SW 1271 (cell line): ENCODE results near the gene POU2AF2.
A peak's percentile ranks its signal among the peaks of the same experiment; 100 is the strongest.
"Not testable (repeated sequence)": the region's sequence is repeated elsewhere in the genome, so short reads cannot be mapped to it uniquely, and the experiment has no call there.

Source experiments
- DNase-seq, 2 experiments: peaks; one replicate each; lab custom pipeline; 2025; lab: John Stamatoyannopoulos, UW

POU2AF2 gene

GRCh38 chr11:111245425-111245824 lies at the start of gene POU2AF2:
Gene POU2AF2 (plus strand): TSS chr11:111245725. CDS start chr11:111245854, 129 bp downstream.
- no peak for DNase-seq

- DNase-seq = no peak
These were observed 45.5 kb upstream of the POU2AF2 start for GRCh38 chr11:111200010-111200534.

GRCh38 chr11:111204211-111204610 lies 41.3 kb upstream of the POU2AF2 start:
- no peak for DNase-seq

GRCh38 chr11:111205632-111206385 lies 39.7 kb upstream of the POU2AF2 start:
- no peak for DNase-seq

- peak in 1 of 2 experiments; percentile 25 for DNase-seq
These were observed 39.1 kb upstream of the POU2AF2 start for GRCh38 chr11:111206472-111206871.

- DNase-seq = no peak
These were observed 38.3 kb upstream of the POU2AF2 start for GRCh38 chr11:111207213-111207612.

- no peak for DNase-seq
These were observed 35.8 kb upstream of the POU2AF2 start for GRCh38 chr11:111209543-111210355.

GRCh38 chr11:111213256-111213655 lies 32.3 kb upstream of the POU2AF2 start:
- no peak for DNase-seq

GRCh38 chr11:111220721-111221120 lies 24.8 kb upstream of the POU2AF2 start:
- DNase-seq = no peak

GRCh38 chr11:111221208-111221607 lies 24.3 kb upstream of the POU2AF2 start:
- DNase-seq = no peak

GRCh38 chr11:111221936-111222335 lies 23.6 kb upstream of the POU2AF2 start:
- DNase-seq = not testable (repeated sequence)

- not testable (repeated sequence) for DNase-seq
These were observed 22.6 kb upstream of the POU2AF2 start for GRCh38 chr11:111222821-111223455.

GRCh38 chr11:111225881-111226280 lies 19.6 kb upstream of the POU2AF2 start:
- DNase-seq = no peak

GRCh38 chr11:111229604-111230003 lies 15.9 kb upstream of the POU2AF2 start:
- DNase-seq = no peak

GRCh38 chr11:111230122-111230465 lies 15.4 kb upstream of the POU2AF2 start:
- no peak for DNase-seq

- DNase-seq = no peak
These were observed 13.7 kb upstream of the POU2AF2 start for GRCh38 chr11:111231836-111232235.

- DNase-seq = no peak
These were observed 9.1 kb upstream of the POU2AF2 start for GRCh38 chr11:111236383-111236782.

GRCh38 chr11:111237926-111238325 lies 7.6 kb upstream of the POU2AF2 start:
- DNase-seq = no peak

- DNase-seq = no peak
These were observed 1.4 kb downstream of the POU2AF2 start for GRCh38 chr11:111246956-111247355.

- no peak for DNase-seq
These were observed 5.4 kb downstream of the POU2AF2 start for GRCh38 chr11:111250936-111251335.

GRCh38 chr11:111253131-111253530 lies 7.6 kb downstream of the POU2AF2 start:
- no peak for DNase-seq

- no peak for DNase-seq
These were observed 8.1 kb downstream of the POU2AF2 start for GRCh38 chr11:111253630-111254029.

- no peak for DNase-seq
These were observed 12.5 kb downstream of the POU2AF2 start for GRCh38 chr11:111258046-111258445.
